Neural progenitor cell (in vitro differentiated cells): ENCODE measurements around the gene CLSTN3. TPM values are rescaled to one million over a fixed set of nuclear protein-coding genes. Genes with fewer than 3 reads are reported as not detected.
"Not testable (repeated sequence)": the region's sequence is repeated elsewhere in the genome, so short reads cannot be mapped to it uniquely, and the experiment has no call there.

Source experiments
- DNase-seq: peaks from one replicate; pipeline ENCODE4 v3.0.0-alpha.2; 2016; ENCODE audit warnings: low spot score
- H2AFZ ChIP-seq: fragments of 200-600 bp; sonication (generic); replicated peaks from 2 replicates; pipeline ENCODE4 v1.6.1; 2016; ENCODE audit warnings: antibody characterized with exemption
- H3F3A ChIP-seq: fragments of 200-600 bp; sonication (generic); 2 replicates; pipeline ENCODE4 v1.6.1; 2016; ENCODE audit warnings: antibody characterized with exemption, low read depth
- H3K27ac ChIP-seq: fragments of 200-600 bp; sonication (generic); 2 replicates; pipeline ENCODE4 v1.5.1; 2016; ENCODE audit warnings: mild to moderate bottlenecking
- H3K27me3 ChIP-seq: fragments of 200-600 bp; sonication (generic); 2 replicates; pipeline ENCODE4 v1.6.1; 2016; ENCODE audit warnings: mild to moderate bottlenecking, moderate library complexity
- H3K36me3 ChIP-seq: fragments of 200-600 bp; sonication (generic); 2 replicates; pipeline ENCODE4 v1.5.1; 2016
- H3K4me1 ChIP-seq: fragments of 200-600 bp; sonication (generic); 2 replicates; pipeline ENCODE4 v1.6.1; 2016; ENCODE audit warnings: mixed run types
- H3K4me2 ChIP-seq: fragments of 200-600 bp; sonication (generic); 2 replicates; pipeline ENCODE4 v1.6.1; 2016
- H3K4me3 ChIP-seq: fragments of 200-600 bp; sonication (generic); 2 replicates; pipeline ENCODE4 v1.5.1; 2016
- H3K79me2 ChIP-seq: fragments of 200-600 bp; sonication (generic); 2 replicates; pipeline ENCODE4 v1.6.1; 2016; ENCODE audit warnings: low read depth
- H3K9ac ChIP-seq: fragments of 200-600 bp; sonication (generic); 2 replicates; pipeline ENCODE4 v1.6.1; 2016
- H3K9me3 ChIP-seq: fragments of 200-600 bp; sonication (generic); 2 replicates; pipeline ENCODE4 v1.5.1; 2016; ENCODE audit warnings: low read depth
- H4K20me1 ChIP-seq: fragments of 200-600 bp; sonication (generic); 2 replicates; pipeline ENCODE4 v1.6.1; 2016; ENCODE audit warnings: low read depth
- H3K27ac Mint-ChIP-seq: 3 replicates; pipeline ENCODE4 v1.8.0; 2021; ENCODE audit warnings: mixed read lengths
- H3K27me3 Mint-ChIP-seq: 2 replicates; pipeline ENCODE4 v1.8.0; 2022; ENCODE audit warnings: low read depth, mild to moderate bottlenecking, inconsistent platforms, moderate library complexity, mixed read lengths; ENCODE audit not compliant: insufficient read depth
- H3K36me3 Mint-ChIP-seq: 3 replicates; pipeline ENCODE4 v1.8.0; 2021; ENCODE audit warnings: mixed read lengths
- H3K4me1 Mint-ChIP-seq: 3 replicates; pipeline ENCODE4 v1.8.0; 2021; ENCODE audit warnings: mixed read lengths
- H3K4me3 Mint-ChIP-seq: 3 replicates; pipeline ENCODE4 v1.8.0; 2021; ENCODE audit warnings: mild to moderate bottlenecking, moderate library complexity, mixed read lengths
- H3K9me3 Mint-ChIP-seq: 3 replicates; pipeline ENCODE4 v1.8.0; 2020; ENCODE audit warnings: mixed read lengths
- CTCF ChIP-seq: fragments of 200-600 bp; sonication (generic); IDR thresholded peaks from 2 replicates; pipeline ENCODE4 v1.5.1; 2017; ENCODE audit warnings: antibody characterized with exemption, mild to moderate bottlenecking
- EZH2 ChIP-seq: fragments of 200-600 bp; sonication (generic); IDR thresholded peaks from 2 replicates; pipeline ENCODE4 v1.6.1; 2017; ENCODE audit warnings: antibody characterized with exemption, mild to moderate bottlenecking, moderate library complexity
- EZH2phosphoT487 ChIP-seq: fragments of 200-600 bp; sonication (generic); IDR thresholded peaks from 2 replicates; pipeline ENCODE4 v1.6.1; 2017; ENCODE audit warnings: antibody characterized with exemption
- total RNA-seq: library from RNA; depleted of rRNA; stranded (reverse); fragments of >200 nt; gene quantifications from 2 replicates; pipeline ENCODE4 v1.2.3, GENCODE V29; 2015; ENCODE audit warnings: low replicate concordance

The CLSTN3 gene
- total RNA-seq, 1 donor from 2014 or later = 24.0 TPM

GRCh38 chr12:7178481-7178880 lies 48.3 kb downstream of the CLSTN3 start:
- no peak overlapping the region for H3K4me2 ChIP-seq
- no peaks in the 10 kb centered on the region for H3K27me3 ChIP-seq
- H3K27me3 Mint-ChIP-seq = peaks cover 11% of the 10 kb centered on the region
- H3K4me3 Mint-ChIP-seq = no peak overlapping the region
- H3K4me3 ChIP-seq = no peak overlapping the region
- no peaks in the 10 kb centered on the region for H3K36me3 ChIP-seq
- no peaks in the 10 kb centered on the region for H3F3A ChIP-seq
- no peaks in the 10 kb centered on the region for H3K9me3 ChIP-seq
- TF ChIP-seq EZH2 (no peak), CTCF (no peak), EZH2phosphoT487 (no peak)
- no peaks in the 10 kb centered on the region for H3K4me1 Mint-ChIP-seq
- H3K9ac ChIP-seq = no peak overlapping the region
- no peak for DNase-seq
- H2AFZ ChIP-seq = no peak overlapping the region
- H3K4me1 ChIP-seq = no peaks in the 10 kb centered on the region
- H3K27ac ChIP-seq = no peak overlapping the region
- no peaks in the 10 kb centered on the region for H3K79me2 ChIP-seq
- H3K36me3 Mint-ChIP-seq = no peaks in the 10 kb centered on the region
- H3K9me3 Mint-ChIP-seq = peaks cover 20% of the 10 kb centered on the region
- H3K27ac Mint-ChIP-seq = no peak overlapping the region
- H4K20me1 ChIP-seq = no peaks in the 10 kb centered on the region

- Mint-ChIP-seq H3K36me3 (no peaks in the 10 kb centered on the region), H3K27me3 (peaks cover 10% of the 10 kb centered on the region), H3K27ac (no peak overlapping the region), H3K9me3 (peaks cover 15% of the 10 kb centered on the region), H3K4me1 (peaks cover 4% of the 10 kb centered on the region), H3K4me3 (no peak overlapping the region)
- H3F3A ChIP-seq = no peaks in the 10 kb centered on the region
- H3K9me3 ChIP-seq = no peaks in the 10 kb centered on the region
- no peaks in the 10 kb centered on the region for H3K4me1 ChIP-seq
- TF ChIP-seq EZH2 = no peak
- no peak for TF ChIP-seq EZH2phosphoT487
- no peak for TF ChIP-seq CTCF
- no peak for DNase-seq
- no peak overlapping the region for H3K9ac ChIP-seq
- no peak overlapping the region for H3K4me3 ChIP-seq
- H3K36me3 ChIP-seq = no peaks in the 10 kb centered on the region
- H3K79me2 ChIP-seq = no peaks in the 10 kb centered on the region
- H3K4me2 ChIP-seq = no peak overlapping the region
- H3K27me3 ChIP-seq = no peaks in the 10 kb centered on the region
- no peaks in the 10 kb centered on the region for H4K20me1 ChIP-seq
- H3K27ac ChIP-seq = no peak overlapping the region
- H2AFZ ChIP-seq = no peak overlapping the region
Observed at GRCh38 chr12:7180685-7181084, 50.5 kb downstream of the CLSTN3 start.

- peaks cover 14% of the 10 kb centered on the region for H3F3A ChIP-seq
- not testable (repeated sequence) for H3K4me3 ChIP-seq, H3K9ac ChIP-seq, H3K27ac ChIP-seq, H4K20me1 ChIP-seq, H3K36me3 Mint-ChIP-seq, H3K9me3 ChIP-seq, H2AFZ ChIP-seq, H3K9me3 Mint-ChIP-seq, H3K27me3 Mint-ChIP-seq, H3K4me3 Mint-ChIP-seq, H3K27me3 ChIP-seq, H3K4me2 ChIP-seq, DNase-seq, H3K36me3 ChIP-seq
- Mint-ChIP-seq H3K4me1 (peaks cover 26% of the 10 kb centered on the region), H3K27ac (peak overlapping the region; percentile 69)
- peaks cover 10% of the 10 kb centered on the region for H3K4me1 ChIP-seq
- H3K79me2 ChIP-seq = peaks cover 12% of the 10 kb centered on the region
Observed at GRCh38 chr12:7186058-7186457, 55.9 kb downstream of the CLSTN3 start.

GRCh38 chr12:7188562-7189397 lies 58.6 kb downstream of the CLSTN3 start:
- H3K36me3 ChIP-seq = no peaks in the 10 kb centered on the region
- H3K9ac ChIP-seq = no peak overlapping the region
- no peaks in the 10 kb centered on the region for H3K9me3 ChIP-seq
- H3K27me3 Mint-ChIP-seq = peaks cover 2% of the 10 kb centered on the region
- H3K27ac ChIP-seq = no peak overlapping the region
- peak overlapping the region; percentile 96 for H3K4me2 ChIP-seq
- TF ChIP-seq EZH2phosphoT487 (no peak), EZH2 (no peak), CTCF (peak; percentile 82)
- peaks cover 18% of the 10 kb centered on the region for H3K36me3 Mint-ChIP-seq
- peak overlapping the region; percentile 94 for H3K27ac Mint-ChIP-seq
- peak overlapping the region; percentile 92 for H3K4me3 Mint-ChIP-seq
- no peaks in the 10 kb centered on the region for H3K27me3 ChIP-seq
- no peaks in the 10 kb centered on the region for H4K20me1 ChIP-seq
- peaks cover 32% of the 10 kb centered on the region for H3K4me1 Mint-ChIP-seq
- H3K9me3 Mint-ChIP-seq = no peaks in the 10 kb centered on the region
- H3K4me3 ChIP-seq = peak overlapping the region; percentile 72
- peaks cover 14% of the 10 kb centered on the region for H3F3A ChIP-seq
- H3K79me2 ChIP-seq = peaks cover 21% of the 10 kb centered on the region
- peak overlapping the region; percentile 85 for H2AFZ ChIP-seq
- peak; percentile 85 for DNase-seq
- peaks cover 11% of the 10 kb centered on the region for H3K4me1 ChIP-seq
